ENCODE measurements around the gene GPN2.

- no peak for TF ChIP-seq PATZ1 (CRISPR knock-in tag; IDR thresholded peaks at IDR 0.05; ENCODE audit: borderline replicate concordance)
- TF ChIP-seq RARB (CRISPR knock-in tag; IDR thresholded peaks at IDR 0.05) = no peak
These were observed 10.1 kb upstream of the GPN2 start, which contains the start of gene GPATCH3 for GRCh38 chr1:26900001-26900814.

All from SK-N-SH treated with all-trans-retinoic acid at 6 μM for 48 hours (cell line).